Fibroblast of upper back skin (primary cell): ENCODE data around the gene RTL5.

Source experiments
- DNase-seq: peaks from one replicate; pipeline ENCODE4 v3.0.0-alpha.2; 2013

RTL5 gene

DNA sequence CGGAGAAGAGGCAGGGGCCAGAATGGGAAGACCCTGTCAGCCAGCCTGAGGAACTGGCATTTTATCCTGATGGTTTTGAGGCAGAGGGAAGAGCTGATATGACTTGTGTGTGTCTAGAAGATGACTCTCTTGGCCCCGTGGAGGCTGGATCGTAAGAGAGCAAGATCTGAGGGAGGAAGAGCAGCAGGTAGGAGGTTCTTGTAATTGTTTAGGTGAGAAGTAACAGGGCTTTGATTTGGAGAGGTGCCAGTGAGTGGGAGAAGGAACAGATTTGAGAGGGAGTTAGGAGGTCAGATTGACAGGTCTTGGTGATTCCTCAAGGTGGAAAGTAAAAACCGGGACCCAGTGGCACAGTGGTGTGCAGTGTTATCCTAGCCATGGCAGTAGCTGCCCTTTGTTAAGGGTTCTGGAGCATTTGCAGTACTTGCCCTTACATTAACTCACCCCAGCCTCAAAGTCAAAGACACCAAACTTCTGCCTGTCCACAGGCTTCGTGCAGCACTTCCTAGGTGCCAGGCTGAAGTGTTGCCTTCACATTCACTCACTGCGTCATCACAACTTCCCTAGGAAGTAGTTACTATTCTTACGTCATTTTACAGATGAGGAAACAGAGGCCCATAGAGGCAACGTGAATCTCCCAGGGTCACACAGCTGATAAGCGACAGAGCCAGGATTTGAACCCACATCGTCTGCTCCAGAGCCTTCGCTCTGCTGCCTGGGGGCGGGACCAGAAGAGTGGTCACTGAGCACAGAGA lies 23.7 kb downstream of the RTL5 start:
- DNase-seq = no peak

GRCh38 chrX:72107320-72107719 lies 24.4 kb downstream of the RTL5 start:
- peak; percentile 30 for DNase-seq

DNA sequence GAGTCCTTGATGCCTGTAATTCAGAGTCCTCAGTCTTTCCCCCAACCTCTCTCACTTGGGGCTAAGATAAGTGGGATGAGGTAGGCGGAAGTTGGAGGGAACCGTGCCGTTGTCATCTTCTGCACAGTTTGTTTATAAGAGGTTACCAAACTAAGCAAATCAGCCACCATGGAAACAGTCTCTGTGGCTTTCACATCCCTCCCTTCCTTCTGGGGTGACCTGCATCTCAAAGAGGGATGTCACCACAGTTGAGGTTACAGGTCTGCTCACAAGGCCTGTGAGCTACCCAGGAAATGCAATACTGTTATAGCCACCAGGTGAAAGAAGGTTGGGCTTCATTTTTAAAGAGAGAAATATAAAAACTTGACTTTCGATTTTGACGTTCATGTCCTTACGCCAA lies 26.3 kb downstream of the RTL5 start:
- no peak for DNase-seq

- no peak for DNase-seq
Observed at GRCh38 chrX:72102760-72103159, 29.0 kb downstream of the RTL5 start.

GRCh38 chrX:72102126-72102525 lies 29.6 kb downstream of the RTL5 start:
- DNase-seq = no peak

GRCh38 chrX:72101597-72102037 lies 30.1 kb downstream of the RTL5 start:
- DNase-seq = no peak

DNA sequence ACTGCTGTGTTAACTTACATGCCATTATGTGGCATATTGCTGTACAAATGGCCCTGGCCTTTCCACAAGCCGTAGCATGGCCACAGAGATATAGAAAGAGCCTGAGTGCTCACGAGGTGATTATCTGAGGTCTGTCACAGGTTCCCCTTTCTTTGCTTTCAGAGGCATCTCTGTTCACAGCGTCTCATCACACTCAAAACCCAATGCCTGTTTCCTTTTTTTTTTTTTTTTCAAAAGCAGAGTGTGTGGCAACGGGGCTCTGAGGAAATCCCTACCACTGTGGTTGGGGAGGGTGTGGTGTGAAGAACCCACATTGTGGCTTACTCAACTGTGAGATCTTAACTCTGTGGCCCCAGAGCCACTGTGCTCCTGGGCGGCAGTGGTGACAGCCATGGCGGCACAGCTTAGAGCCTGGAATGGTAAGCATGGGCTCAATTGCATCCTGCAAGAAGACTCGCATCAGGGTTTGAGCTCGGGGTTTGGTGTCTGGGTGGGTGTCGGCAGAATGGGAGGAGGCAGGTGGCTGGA lies 30.8 kb downstream of the RTL5 start:
- no peak for DNase-seq

GRCh38 chrX:72100051-72100755 lies 31.5 kb downstream of the RTL5 start:
- no peak for DNase-seq

DNA sequence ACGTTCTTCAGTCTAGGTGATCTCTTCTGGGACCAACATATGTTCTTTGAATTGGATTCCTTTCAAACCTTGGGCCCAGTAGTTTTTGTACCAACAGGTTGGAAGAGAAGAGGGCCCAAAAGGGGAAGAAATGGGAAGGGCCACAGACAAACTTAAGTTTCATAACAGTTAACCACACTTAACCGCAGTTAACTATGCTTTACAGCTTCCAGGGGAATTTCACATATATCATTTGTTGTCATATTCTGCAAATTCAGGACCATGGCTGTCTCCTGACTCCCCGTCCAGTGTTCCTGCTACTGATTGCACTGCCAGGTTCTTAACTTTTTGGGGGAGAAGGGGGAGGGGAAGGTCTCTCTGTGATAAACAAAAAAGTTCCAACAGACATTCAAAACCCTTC lies 34.6 kb downstream of the RTL5 start:
- no peak for DNase-seq

GRCh38 chrX:72095370-72095769 lies 36.3 kb downstream of the RTL5 start:
- DNase-seq = no peak

DNA sequence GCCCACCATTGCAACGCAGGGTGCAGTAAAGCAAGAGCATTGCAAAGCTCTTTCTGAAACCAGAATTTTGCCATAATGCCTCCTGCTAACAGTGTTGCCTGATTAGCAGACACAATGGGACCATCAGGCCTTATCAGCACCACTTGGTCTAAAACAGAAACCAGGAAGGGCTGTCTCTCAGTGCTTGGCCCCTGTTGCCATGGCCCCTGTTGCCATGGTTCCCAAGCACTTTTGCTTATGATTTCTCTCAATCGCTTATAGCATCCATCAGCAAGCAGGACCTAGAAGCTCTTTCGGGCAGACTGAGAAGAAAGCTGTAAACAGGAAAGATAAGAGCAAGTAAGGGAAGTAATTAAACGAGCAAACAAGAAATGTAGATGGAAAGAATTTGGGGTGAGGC lies 36.8 kb downstream of the RTL5 start:
- DNase-seq = no peak

- DNase-seq = no peak
Observed at GRCh38 chrX:72089254-72089653, 42.5 kb downstream of the RTL5 start.

DNA sequence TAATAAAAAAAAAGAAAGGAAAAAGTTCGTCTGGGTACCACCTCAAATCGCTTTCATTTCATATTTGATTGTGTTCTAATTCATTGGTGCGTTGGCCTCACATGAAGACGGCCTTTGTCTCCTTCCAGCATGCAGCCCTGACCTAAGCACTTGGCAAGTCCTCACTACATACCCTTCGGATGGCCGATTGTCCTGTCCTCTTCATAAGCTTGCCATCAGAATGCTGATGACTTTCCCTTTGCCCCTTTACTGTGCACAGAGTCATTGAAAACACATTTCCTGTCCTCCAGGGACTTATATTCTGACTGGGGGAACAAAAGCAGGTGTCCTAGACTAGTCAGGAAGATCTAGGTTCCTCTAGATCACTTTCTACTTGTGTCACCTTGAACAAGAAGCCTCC lies 43.0 kb downstream of the RTL5 start:
- DNase-seq = no peak

GRCh38 chrX:72086995-72087394 lies 44.7 kb downstream of the RTL5 start:
- no peak for DNase-seq

- no peak for DNase-seq
Observed at GRCh38 chrX:72084114-72084513, 47.6 kb downstream of the RTL5 start.

GRCh38 chrX:72083291-72083690 lies 48.4 kb downstream of the RTL5 start:
- DNase-seq = no peak

GRCh38 chrX:72081605-72082320 lies 50.0 kb downstream of the RTL5 start:
- DNase-seq = no peak

DNA sequence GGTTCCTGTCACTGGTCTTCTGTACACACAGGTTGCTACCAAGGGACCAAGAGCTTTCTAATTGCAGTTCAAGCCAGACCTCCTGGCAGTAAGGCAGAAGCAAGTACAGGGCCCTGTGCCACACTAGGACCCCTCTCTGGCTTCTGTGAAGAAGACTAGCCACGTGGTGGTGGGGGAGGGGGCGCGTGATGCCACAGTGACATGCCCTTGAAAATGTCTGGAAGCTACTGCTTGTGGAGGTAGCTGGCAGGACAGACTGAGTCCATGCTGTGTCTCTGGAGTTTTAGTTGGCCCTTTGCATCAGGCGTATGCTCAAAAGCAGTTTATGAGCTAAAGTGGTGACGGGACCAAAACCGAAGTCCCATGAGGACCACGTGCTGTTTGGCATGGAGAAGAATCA lies 50.9 kb downstream of the RTL5 start:
- no peak for DNase-seq

GRCh38 chrX:72080150-72080549 lies 51.6 kb downstream of the RTL5 start:
- no peak for DNase-seq

GRCh38 chrX:72079607-72080006 lies 52.1 kb downstream of the RTL5 start:
- DNase-seq = no peak

GRCh38 chrX:72078411-72078810 lies 53.3 kb downstream of the RTL5 start:
- DNase-seq = no peak
